ENCODE data around the gene ATF7IP2.
"Not testable (repeated sequence)": the region's sequence is repeated elsewhere in the genome, so short reads cannot be mapped to it uniquely, and the experiment has no call there.

Gene ATF7IP2

DNA sequence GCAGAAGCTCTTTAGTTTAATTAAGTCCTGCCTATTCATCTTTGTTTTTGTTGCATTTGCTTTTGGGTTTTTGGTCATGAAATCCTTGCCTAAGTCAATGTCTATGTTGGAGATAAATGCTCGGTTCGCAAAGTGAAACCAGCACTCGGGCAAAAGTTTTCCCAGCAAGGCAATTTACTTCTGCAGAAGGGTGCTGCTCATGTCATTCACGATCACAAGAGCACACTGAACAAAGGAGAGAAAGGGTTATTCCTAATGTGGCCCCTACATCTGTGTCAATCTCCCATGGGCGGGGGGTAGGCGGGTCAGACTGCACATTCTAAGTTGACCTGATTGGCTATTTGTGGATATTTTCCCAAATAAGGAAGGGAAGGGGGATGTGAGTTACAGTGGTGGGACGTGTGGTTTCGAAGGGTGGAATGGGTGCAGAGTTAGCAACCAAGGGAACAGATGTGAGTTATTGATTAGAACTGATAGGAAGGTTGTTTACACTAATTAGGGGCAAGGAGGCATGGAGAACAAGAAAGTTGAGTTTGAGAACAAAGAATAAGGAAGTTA, 23.0 kb downstream of the ATF7IP2 start:
- H3K27ac ChIP-seq, result no peak overlapping the region
- TF ChIP-seq ZFX (IDR thresholded peaks at IDR 0.05), result no peak
- TF ChIP-seq, protein P1, sequence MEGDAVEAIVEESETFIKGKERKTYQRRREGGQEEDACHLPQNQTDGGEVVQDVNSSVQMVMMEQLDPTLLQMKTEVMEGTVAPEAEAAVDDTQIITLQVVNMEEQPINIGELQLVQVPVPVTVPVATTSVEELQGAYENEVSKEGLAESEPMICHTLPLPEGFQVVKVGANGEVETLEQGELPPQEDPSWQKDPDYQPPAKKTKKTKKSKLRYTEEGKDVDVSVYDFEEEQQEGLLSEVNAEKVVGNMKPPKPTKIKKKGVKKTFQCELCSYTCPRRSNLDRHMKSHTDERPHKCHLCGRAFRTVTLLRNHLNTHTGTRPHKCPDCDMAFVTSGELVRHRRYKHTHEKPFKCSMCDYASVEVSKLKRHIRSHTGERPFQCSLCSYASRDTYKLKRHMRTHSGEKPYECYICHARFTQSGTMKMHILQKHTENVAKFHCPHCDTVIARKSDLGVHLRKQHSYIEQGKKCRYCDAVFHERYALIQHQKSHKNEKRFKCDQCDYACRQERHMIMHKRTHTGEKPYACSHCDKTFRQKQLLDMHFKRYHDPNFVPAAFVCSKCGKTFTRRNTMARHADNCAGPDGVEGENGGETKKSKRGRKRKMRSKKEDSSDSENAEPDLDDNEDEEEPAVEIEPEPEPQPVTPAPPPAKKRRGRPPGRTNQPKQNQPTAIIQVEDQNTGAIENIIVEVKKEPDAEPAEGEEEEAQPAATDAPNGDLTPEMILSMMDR (conservative IDR thresholded peaks at IDR 0.05), result no peak

DNA sequence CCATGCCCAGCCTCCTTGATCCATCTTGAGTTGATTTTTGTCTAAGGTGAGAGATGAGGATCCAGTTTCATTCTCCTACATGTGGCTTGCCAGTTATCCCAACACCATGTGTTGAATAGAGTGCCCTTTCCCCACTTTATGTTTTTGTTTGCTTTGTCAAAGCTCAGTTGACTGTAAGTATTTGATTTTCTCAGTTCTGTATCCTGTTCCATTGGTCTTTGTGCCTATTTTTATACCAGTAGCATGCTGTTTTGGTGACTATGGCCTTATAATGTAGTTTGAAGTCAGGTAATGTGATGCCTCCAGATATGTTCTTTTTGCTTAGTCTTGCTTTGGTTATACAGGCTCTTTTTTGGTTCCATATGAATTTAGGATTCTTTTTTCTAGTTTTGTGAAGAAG, 23.9 kb downstream of the ATF7IP2 start:
- H3K27ac ChIP-seq, result not testable (repeated sequence)

DNA sequence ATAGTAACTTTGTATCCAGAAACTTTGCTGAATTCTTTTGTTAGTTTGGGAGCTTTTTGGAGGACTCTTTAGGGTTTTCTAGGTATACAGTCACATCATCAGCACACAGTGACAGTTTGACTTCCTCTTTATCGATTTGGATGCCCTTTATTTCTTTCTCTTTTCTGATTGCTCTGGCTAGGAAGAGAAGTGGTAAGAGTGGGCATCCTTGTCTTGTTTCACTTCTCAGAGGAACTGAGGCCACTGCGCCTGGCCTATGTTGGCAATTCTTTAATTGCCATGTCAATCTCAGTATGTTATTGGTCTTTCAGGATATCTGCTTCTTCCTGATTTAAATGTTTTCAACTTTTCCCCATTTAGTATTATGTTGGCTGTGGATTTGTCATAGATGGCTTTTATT, 24.6 kb downstream of the ATF7IP2 start:
- TF ChIP-seq, protein P1 (conservative IDR thresholded peaks at IDR 0.05), result no peak
- H3K27ac ChIP-seq, result no peak overlapping the region

DNA sequence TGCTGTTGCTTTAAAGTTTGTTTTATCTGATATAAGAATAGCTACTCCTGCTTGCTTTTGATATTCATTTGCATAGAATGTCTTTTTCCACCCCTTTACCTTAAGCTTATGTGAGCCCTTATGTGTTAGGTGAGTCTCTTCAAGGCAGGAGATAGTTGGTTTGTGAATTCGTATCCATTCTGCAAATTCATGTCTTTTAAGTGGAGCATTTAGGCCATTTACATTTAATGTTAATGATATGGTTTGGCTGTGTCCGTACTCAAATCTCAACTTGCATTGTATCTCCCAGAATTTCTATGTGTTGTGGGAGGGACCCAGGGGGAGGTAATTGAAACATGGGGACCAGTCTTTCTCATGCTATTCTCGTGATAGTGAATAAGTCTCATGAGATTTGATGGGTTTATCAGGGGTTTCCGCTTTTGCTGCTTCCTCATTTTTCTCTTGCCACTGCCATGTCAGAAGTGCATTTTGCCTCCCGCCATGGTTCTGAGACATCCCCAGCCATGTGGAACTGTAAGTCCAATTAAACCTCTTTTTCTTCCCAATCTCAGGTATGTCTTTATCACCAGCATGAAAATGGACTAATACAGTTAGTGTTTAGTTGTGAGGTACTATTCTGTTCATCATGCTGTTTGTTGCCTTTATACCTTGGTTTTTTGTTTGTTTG, 27.2 kb downstream of the ATF7IP2 start:
- no peak overlapping the region for H3K27ac ChIP-seq
- TF ChIP-seq, protein P1 (conservative IDR thresholded peaks at IDR 0.05), result no peak
- TF ChIP-seq ZFX (IDR thresholded peaks at IDR 0.05), result no peak

DNA sequence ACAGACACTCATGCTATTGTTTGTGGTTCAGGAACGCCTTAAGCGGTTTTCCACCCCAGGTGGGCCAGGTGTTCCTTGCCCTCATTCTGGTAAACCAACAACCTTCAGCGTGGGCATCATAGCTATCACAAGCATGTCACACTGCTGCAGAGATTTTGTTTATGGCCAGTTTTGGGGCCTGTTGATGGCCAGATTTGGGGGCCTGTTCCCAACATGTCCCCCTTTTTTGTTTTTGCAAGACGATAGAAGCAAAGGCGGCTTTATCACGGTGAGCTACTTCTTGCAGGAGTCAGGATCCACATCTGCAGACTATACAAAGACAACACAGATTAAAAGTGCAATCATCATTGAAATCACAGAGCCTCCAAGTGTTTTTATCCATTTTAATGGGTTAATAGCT, 32.3 kb downstream of the ATF7IP2 start:
- H3K27ac ChIP-seq, result not testable (repeated sequence)

DNA sequence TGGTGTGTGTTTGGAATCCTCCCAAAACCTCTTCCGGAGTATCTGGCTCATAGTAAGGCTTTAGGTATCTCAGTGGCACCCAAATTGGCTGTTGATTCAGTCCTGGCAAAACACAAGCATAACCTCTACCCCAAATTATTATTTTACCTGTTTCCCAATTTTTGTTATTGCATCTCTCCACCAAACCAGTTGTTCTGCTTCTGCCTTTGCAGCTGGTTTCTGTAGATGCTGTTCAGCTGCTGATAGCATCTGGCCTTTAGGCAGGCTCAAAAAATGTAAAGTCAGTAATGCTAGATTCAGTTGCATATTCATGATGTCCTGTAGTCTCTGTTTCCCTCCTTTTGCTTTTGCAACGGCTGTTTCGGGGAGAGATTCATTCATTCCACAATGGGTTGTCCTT, 33.8 kb downstream of the ATF7IP2 start:
- TF ChIP-seq ZFX (IDR thresholded peaks at IDR 0.05), result no peak
- TF ChIP-seq, protein P1 (conservative IDR thresholded peaks at IDR 0.05), result no peak

DNA sequence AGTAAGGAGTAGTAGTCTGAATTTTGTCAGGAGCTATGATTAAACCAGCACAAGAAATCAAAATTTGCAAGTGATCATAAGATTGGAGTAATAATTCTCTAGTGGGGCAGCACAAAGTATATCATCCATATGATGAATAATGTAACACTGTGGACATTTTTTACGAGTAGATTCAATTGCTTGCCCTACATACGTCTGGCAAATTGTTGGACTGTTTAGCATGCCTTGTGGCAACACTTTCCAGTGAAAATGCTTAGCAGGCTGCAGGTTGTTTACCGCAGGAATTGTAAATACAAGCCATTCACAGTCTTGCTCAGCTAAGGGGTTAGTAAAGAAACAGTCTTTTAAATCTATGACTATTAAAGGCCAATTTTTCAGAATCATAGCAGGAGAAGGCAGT, 35.7 kb downstream of the ATF7IP2 start:
- no peak for TF ChIP-seq ZFX (IDR thresholded peaks at IDR 0.05)
- TF ChIP-seq, protein P1 (conservative IDR thresholded peaks at IDR 0.05), result no peak
- H3K27ac ChIP-seq, result no peak overlapping the region

More for the DNA sequence above, 33.8 kb downstream of the ATF7IP2 start:
- no peak overlapping the region for H3K27ac ChIP-seq

DNA sequence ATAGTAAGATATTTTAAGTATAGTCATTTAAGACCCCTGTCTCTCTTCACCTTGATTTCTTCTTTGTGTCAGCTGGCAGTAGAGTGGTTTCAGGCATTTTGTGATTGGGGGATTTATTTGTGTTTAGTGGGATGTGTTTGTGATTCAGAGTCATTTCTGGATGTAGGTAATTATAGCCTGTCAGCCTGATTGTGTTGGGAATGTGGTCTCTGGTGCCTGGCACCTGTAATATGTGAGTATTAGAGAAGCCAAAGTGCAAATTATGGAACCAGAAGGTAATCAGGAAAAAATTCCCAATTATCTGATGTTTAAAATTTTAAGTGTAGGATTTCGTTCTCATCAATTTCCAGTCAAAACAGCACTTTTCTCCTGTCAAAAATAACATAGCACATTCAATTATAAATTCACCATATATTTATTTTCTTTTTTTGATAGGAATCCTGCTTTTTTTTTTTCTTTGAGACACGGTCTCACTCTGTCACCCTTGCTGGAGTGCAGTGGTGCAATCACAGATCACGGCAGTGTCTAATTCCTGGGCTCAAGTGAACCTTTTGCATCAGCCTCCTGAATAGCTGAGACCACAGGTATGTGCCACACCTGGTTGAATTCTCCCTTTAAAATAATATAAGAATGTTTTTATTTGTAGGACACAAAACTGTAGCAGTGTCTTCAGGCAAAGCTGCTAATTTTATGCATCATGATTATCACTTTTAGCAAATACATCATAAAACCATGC, 42.7 kb downstream of the ATF7IP2 start:
- no peak overlapping the region for H3K27ac ChIP-seq
- TF ChIP-seq, protein P1 (conservative IDR thresholded peaks at IDR 0.05), result no peak
- no peak for TF ChIP-seq ZFX (IDR thresholded peaks at IDR 0.05)

DNA sequence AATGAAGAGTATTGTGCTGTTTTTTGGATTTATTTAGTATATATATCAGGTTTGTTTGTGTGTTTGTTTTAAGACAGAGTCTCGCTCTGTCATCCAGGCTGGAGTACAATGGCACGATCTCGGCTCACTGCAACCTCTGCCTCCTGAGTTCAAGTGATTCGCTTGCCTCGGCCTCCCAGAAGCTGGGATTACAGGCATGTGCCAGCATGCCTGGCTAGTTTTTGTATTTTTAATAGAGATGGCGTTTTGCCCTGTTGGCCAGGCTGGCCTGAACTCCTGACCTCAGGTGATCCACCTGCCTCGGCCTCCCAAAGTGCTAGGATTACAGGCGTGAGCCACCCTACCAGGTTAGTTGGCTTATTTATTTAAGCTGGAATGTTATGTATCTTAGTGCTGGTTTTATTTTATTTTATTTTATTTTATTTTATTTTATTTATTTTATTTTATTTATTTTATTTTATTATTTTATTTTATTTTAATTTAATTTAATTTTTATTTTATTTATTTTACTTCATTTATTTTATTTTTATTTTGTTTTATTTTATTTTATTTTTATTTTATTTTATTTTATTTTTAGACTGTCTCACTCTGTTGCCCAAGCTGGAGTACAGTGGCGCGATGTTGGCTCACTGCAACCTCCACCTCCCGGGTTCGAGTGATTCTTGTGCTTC, 43.6 kb downstream of the ATF7IP2 start:
- not testable (repeated sequence) for H3K27ac ChIP-seq
